Glutamatergic neuron (in vitro differentiated cells): ENCODE data around the gene KCNH4. TPM values are rescaled to one million over a fixed set of nuclear protein-coding genes. Genes with fewer than 3 reads are reported as not detected.

Experiments used
- DNase-seq: peaks from one replicate; pipeline ENCODE4 v3.0.0; 2022
- H3K27ac Mint-ChIP-seq: one replicate; pipeline ENCODE4 v1.8.0; 2020; ENCODE audit warnings: mild to moderate bottlenecking, mixed read lengths, inconsistent platforms; ENCODE audit not compliant: unreplicated experiment
- H3K27me3 Mint-ChIP-seq: one replicate; pipeline ENCODE4 v1.8.0; 2020; ENCODE audit warnings: mild to moderate bottlenecking, moderate library complexity, mixed read lengths, inconsistent platforms; ENCODE audit not compliant: unreplicated experiment
- H3K36me3 Mint-ChIP-seq: one replicate; pipeline ENCODE4 v1.8.0; 2020; ENCODE audit warnings: mild to moderate bottlenecking, mixed read lengths, inconsistent platforms; ENCODE audit not compliant: unreplicated experiment
- H3K4me1 Mint-ChIP-seq: one replicate; pipeline ENCODE4 v1.8.0; 2020; ENCODE audit warnings: mild to moderate bottlenecking, low read depth, mixed read lengths, inconsistent platforms; ENCODE audit not compliant: unreplicated experiment
- H3K4me3 Mint-ChIP-seq: one replicate; pipeline ENCODE4 v1.8.0; 2020; ENCODE audit warnings: mild to moderate bottlenecking, mixed read lengths, inconsistent platforms; ENCODE audit not compliant: unreplicated experiment
- H3K9me3 Mint-ChIP-seq: one replicate; pipeline ENCODE4 v1.8.0; 2020; ENCODE audit warnings: mild to moderate bottlenecking, moderate library complexity, mixed read lengths, inconsistent platforms; ENCODE audit not compliant: unreplicated experiment
- total RNA-seq: library from RNA; stranded (reverse); fragmentation: NEBNext Ultra II Directional; extraction: Animal tissue kit (Norgen Biotek cat#: 25700); gene quantifications from one replicate; pipeline ENCODE4 v1.2.1, GENCODE V29; 2021; ENCODE audit not compliant: unreplicated experiment
- TF ChIP-seq, protein P1 (sequence below): fragments of 200-600 bp; sonication (generic); IDR thresholded peaks from one replicate; pipeline ENCODE4 v1.5.0; 2021; ENCODE audit not compliant: partially characterized antibody, unreplicated experiment

The KCNH4 gene
- total RNA-seq, 1 donor from 2014 or later = 0.71 TPM

DNA sequence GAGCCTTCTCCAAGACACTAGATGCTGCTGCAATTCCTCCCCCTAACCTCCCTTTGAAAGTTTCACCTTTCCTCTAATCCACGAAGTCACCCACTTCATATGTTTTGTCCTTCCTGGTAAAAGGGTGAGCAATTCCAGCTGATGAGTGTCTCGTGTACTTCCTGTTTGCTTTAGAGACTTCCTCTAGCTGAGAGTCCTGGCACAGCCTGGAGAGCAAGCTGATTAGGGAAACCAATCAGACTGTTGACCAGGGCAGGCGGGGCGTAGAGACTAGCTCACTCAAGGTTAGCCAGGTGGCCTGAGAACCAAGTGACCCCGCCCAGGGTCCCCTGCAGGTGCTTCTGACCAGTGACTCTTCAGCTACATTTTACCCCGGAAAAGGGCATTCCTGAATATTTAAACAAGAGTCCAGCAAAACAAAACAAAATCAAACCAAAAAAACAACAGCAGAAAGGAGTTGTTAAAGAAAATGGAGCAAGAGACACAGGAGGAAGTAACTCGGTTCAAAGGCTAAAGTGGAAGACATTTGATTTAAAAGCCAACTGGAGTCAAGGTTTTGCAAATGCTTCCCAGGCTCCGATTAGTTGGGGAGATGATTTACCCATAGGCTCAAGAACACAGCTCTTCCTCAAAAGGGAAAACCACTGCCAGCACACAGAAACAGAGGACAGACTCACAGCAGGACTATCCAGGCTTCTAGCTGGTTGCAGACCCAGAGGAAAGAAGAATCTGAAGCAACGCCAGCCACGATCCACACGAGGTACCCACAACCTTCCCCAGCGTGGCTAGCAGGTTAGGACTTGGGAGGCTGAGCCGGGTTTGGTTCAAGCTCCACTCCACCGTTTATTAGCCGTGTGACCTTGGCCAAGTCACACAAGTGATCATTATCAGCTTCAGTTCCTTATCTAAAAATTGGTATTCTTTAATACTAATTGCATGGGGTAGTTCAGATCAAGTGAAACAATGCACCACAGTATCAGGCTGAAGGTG lies 45.0 kb downstream of the KCNH4 start:
- peaks cover 2% of the 10 kb centered on the region for H3K27me3 Mint-ChIP-seq
- TF ChIP-seq, protein P1, sequence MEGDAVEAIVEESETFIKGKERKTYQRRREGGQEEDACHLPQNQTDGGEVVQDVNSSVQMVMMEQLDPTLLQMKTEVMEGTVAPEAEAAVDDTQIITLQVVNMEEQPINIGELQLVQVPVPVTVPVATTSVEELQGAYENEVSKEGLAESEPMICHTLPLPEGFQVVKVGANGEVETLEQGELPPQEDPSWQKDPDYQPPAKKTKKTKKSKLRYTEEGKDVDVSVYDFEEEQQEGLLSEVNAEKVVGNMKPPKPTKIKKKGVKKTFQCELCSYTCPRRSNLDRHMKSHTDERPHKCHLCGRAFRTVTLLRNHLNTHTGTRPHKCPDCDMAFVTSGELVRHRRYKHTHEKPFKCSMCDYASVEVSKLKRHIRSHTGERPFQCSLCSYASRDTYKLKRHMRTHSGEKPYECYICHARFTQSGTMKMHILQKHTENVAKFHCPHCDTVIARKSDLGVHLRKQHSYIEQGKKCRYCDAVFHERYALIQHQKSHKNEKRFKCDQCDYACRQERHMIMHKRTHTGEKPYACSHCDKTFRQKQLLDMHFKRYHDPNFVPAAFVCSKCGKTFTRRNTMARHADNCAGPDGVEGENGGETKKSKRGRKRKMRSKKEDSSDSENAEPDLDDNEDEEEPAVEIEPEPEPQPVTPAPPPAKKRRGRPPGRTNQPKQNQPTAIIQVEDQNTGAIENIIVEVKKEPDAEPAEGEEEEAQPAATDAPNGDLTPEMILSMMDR = no peak
- H3K27ac Mint-ChIP-seq = no peak overlapping the region
- DNase-seq = no peak
- peaks cover 4% of the 10 kb centered on the region for H3K36me3 Mint-ChIP-seq
- H3K4me3 Mint-ChIP-seq = no peak overlapping the region
- H3K4me1 Mint-ChIP-seq = peaks cover 32% of the 10 kb centered on the region
- H3K9me3 Mint-ChIP-seq = no peaks in the 10 kb centered on the region

GRCh38 chr17:42135151-42135550 lies 45.8 kb downstream of the KCNH4 start:
- peaks cover 35% of the 10 kb centered on the region for H3K4me1 Mint-ChIP-seq
- no peak overlapping the region for H3K4me3 Mint-ChIP-seq
- TF ChIP-seq, protein P1 = no peak

GRCh38 chr17:42133461-42134041 lies 47.4 kb downstream of the KCNH4 start:
- TF ChIP-seq, protein P1 = no peak
- Mint-ChIP-seq H3K9me3 (no peaks in the 10 kb centered on the region), H3K4me1 (peaks cover 26% of the 10 kb centered on the region), H3K27me3 (peaks cover 2% of the 10 kb centered on the region), H3K27ac (no peak overlapping the region), H3K36me3 (peaks cover 4% of the 10 kb centered on the region), H3K4me3 (no peak overlapping the region)
- no peak for DNase-seq

More at GRCh38 chr17:42135151-42135550, 45.8 kb downstream of the KCNH4 start:
- DNase-seq = no peak
- Mint-ChIP-seq H3K27me3 (peaks cover 2% of the 10 kb centered on the region), H3K36me3 (peaks cover 4% of the 10 kb centered on the region), H3K9me3 (no peaks in the 10 kb centered on the region), H3K27ac (no peak overlapping the region)

- no peak for DNase-seq
- peaks cover 24% of the 10 kb centered on the region for H3K4me1 Mint-ChIP-seq
Observed at GRCh38 chr17:42132941-42133340, 48.0 kb downstream of the KCNH4 start.

More at GRCh38 chr17:42132941-42133340, 48.0 kb downstream of the KCNH4 start:
- Mint-ChIP-seq H3K9me3 (no peaks in the 10 kb centered on the region), H3K27me3 (peaks cover 2% of the 10 kb centered on the region), H3K36me3 (peaks cover 4% of the 10 kb centered on the region), H3K27ac (no peak overlapping the region), H3K4me3 (no peak overlapping the region)
- TF ChIP-seq, protein P1 = no peak
